T-helper 22 cell (primary cell): ENCODE results near the gene KIF5A.

Experiments
- DNase-seq: peaks from one replicate; pipeline ENCODE4 v3.0.0-alpha.2; 2020; ENCODE audit warnings: low read depth

Gene KIF5A

GRCh38 chr12:57535764-57536596 is 13.9 kb upstream of the KIF5A start:
- no peak for DNase-seq

- DNase-seq = no peak
Observed at GRCh38 chr12:57536597-57536942, 13.3 kb upstream of the KIF5A start.

GRCh38 chr12:57539134-57539768 is 10.6 kb upstream of the KIF5A start:
- DNase-seq = no peak

GRCh38 chr12:57541001-57541400 is 8.8 kb upstream of the KIF5A start:
- no peak for DNase-seq

- DNase-seq = no peak
Observed at GRCh38 chr12:57541717-57542116, 8.1 kb upstream of the KIF5A start.

GRCh38 chr12:57543581-57543980 is 6.3 kb upstream of the KIF5A start:
- no peak for DNase-seq

GRCh38 chr12:57545809-57546437 is 3.9 kb upstream of the KIF5A start:
- DNase-seq = no peak

- DNase-seq = peak; percentile 92
Observed at GRCh38 chr12:57546438-57547287, 3.2 kb upstream of the KIF5A start, which contains the start of gene DCTN2. Gene DCTN2 (minus strand): TSS chr12:57547192. CDS start chr12:57547063, 129 bp downstream.

- no peak for DNase-seq
Observed at GRCh38 chr12:57547288-57548012, 2.4 kb upstream of the KIF5A start.

GRCh38 chr12:57548013-57548315 is 1.9 kb upstream of the KIF5A start:
- DNase-seq = no peak

- DNase-seq = no peak
Observed at GRCh38 chr12:57548488-57548887, 1.4 kb upstream of the KIF5A start.

GRCh38 chr12:57549203-57549908 is 488 bp upstream of the KIF5A start:
- DNase-seq = no peak

GRCh38 chr12:57550641-57551549 is 1.1 kb downstream of the KIF5A start:
- DNase-seq = no peak

GRCh38 chr12:57551637-57552305 is 1.9 kb downstream of the KIF5A start:
- no peak for DNase-seq

- no peak for DNase-seq
Observed at GRCh38 chr12:57552306-57552651, 2.4 kb downstream of the KIF5A start.

- no peak for DNase-seq
Observed at GRCh38 chr12:57552835-57553313, 3.0 kb downstream of the KIF5A start.

GRCh38 chr12:57553343-57554202 is 3.7 kb downstream of the KIF5A start:
- DNase-seq = no peak

GRCh38 chr12:57554453-57554852 is 4.6 kb downstream of the KIF5A start:
- DNase-seq = no peak
